Gastrocnemius medialis (tissue), 4 donors: ENCODE measurements around the gene TBRG4. TPM values are rescaled to one million over a fixed set of nuclear protein-coding genes. Genes with fewer than 3 reads are reported as not detected.

Experiments
- ATAC-seq, 2 donors: fragments of 150-250 bp; one replicate each; pipeline ENCODE4 v1.9.1; 2016
- DNase-seq, 2 donors: peaks; one replicate each; pipeline ENCODE4 v3.0.0-alpha.2; 2019
- H3K27ac ChIP-seq, 4 donors: fragments of 200-600 bp; sonication (generic); 1 replicate in 1 of 4; 2 replicates in 3 of 4; pipeline ENCODE4 v1.5.1; 2016 to 2018; ENCODE audit warnings: mild to moderate bottlenecking in 2 of 4, moderate library complexity in 1 of 4
- H3K27me3 ChIP-seq, 3 donors: fragments of 200-600 bp; sonication (generic) in 2 of 3; 1 replicate in 1 of 3; 2 replicates in 2 of 3; pipeline versions ENCODE4 v1.5.1 to v1.6.0; 2016 to 2019; ENCODE audit warnings: mild to moderate bottlenecking in 1 of 3, moderate library complexity in 1 of 3
- H3K36me3 ChIP-seq, 2 donors: fragments of 200-600 bp; sonication (generic) in 1 of 2; one replicate each; pipeline ENCODE4 v1.5.1; 2017 to 2018
- H3K4me1 ChIP-seq, 2 donors: fragments of 200-600 bp; sonication (generic) in 1 of 2; one replicate each; pipeline ENCODE4 v1.5.1; 2016 to 2017; ENCODE audit warnings: mild to moderate bottlenecking in 2 of 2
- H3K4me3 ChIP-seq, 4 donors: fragments of 200-600 bp; sonication (generic) in 3 of 4; 1 replicate in 1 of 4; 2 replicates in 3 of 4; pipeline ENCODE4 v1.5.1; 2016 to 2019; ENCODE audit warnings: mild to moderate bottlenecking in 2 of 4
- H3K9me3 ChIP-seq, 3 donors: fragments of 200-600 bp; sonication (generic) in 2 of 3; 1 replicate in 1 of 3; 2 replicates in 2 of 3; pipeline ENCODE4 v1.5.1; 2016 to 2019
- POLR2A ChIP-seq, 2 donors: fragments of 450-650 bp; IDR thresholded peaks; one replicate each; pipeline ENCODE4 v1.6.1; 2017; ENCODE audit warnings: antibody characterized with exemption in 2 of 2, mild to moderate bottlenecking in 2 of 2, moderate library complexity in 2 of 2
- in situ Hi-C, 4 donors: fragments of 200-750 bp; cut with MboI; loops; one replicate each; pipeline versions ENCODE4 v1.15.0 to v1.8.0; 2017; ENCODE audit warnings: low sequenced_read_pairs in 4 of 4
- intact Hi-C: fragments of 100-400 bp; cut with DNase I; formaldehyde crosslinking; loops from one replicate; pipeline ENCODE4 v1.15.1; 2023; ENCODE audit warnings: low total_unique reads
- total RNA-seq, 4 donors: library from RNA; depleted of rRNA; stranded (reverse); fragments of >200 nt; gene quantifications; one replicate each; pipeline versions ENCODE4 v1.1.0 to v1.2.3, GENCODE V29; 2016
- TF ChIP-seq, protein P1 (sequence below), 5 experiments: fragments of 450-650 bp in 3 of 5; fragments of 200-600 bp in 2 of 5; sonication (generic) in 2 of 5; IDR thresholded peaks in 4 of 5; conservative IDR thresholded peaks in 1 of 5; 1 replicate in 4 of 5; 2 replicates in 1 of 5; pipeline ENCODE4 v1.5.1; 2016 to 2019; ENCODE audit warnings: antibody characterized with exemption in 5 of 5, mild to moderate bottlenecking in 3 of 5, moderate library complexity in 3 of 5

The TBRG4 gene
- total RNA-seq, 4 donors from 2014 or later, result 74.3 to 105 (median 92.7) TPM

DNA sequence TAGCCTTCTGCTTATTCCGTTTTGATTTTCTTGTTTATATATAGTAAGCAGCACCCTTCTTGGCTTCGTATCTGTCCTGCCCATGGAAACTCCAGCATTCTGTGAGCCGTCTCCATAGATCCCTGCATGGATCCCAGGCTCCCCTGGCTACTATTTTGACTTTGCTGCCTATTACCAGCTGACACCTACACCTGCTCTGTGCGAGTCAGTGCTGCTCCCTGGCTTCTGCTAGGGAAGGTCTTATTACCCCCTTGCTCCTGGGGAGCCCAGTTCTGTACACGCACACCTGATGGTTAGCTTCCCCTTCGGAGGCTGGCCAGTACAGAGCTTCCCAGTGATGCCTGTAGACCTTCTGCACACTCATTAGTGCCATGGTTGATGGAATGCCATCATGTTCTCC lies 58.1 kb downstream of the TBRG4 start:
- H3K4me3 ChIP-seq, result no peak overlapping the region
- no peaks in the 10 kb centered on the region for H3K36me3 ChIP-seq
- in situ Hi-C loops (no loop called here), intact Hi-C loops (no loop called here)
- no peak for ATAC-seq
- no peaks in the 10 kb centered on the region for H3K9me3 ChIP-seq
- TF ChIP-seq, protein P1, sequence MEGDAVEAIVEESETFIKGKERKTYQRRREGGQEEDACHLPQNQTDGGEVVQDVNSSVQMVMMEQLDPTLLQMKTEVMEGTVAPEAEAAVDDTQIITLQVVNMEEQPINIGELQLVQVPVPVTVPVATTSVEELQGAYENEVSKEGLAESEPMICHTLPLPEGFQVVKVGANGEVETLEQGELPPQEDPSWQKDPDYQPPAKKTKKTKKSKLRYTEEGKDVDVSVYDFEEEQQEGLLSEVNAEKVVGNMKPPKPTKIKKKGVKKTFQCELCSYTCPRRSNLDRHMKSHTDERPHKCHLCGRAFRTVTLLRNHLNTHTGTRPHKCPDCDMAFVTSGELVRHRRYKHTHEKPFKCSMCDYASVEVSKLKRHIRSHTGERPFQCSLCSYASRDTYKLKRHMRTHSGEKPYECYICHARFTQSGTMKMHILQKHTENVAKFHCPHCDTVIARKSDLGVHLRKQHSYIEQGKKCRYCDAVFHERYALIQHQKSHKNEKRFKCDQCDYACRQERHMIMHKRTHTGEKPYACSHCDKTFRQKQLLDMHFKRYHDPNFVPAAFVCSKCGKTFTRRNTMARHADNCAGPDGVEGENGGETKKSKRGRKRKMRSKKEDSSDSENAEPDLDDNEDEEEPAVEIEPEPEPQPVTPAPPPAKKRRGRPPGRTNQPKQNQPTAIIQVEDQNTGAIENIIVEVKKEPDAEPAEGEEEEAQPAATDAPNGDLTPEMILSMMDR (IDR thresholded peaks at IDR 0.05 in 4 of 5, conservative IDR thresholded peaks at IDR 0.05 in 1 of 5), result no peak
- TF ChIP-seq POLR2A (IDR thresholded peaks at IDR 0.05), result no peak
- H3K4me1 ChIP-seq, result no peaks in the 10 kb centered on the region
- no peak overlapping the region for H3K27ac ChIP-seq
- H3K27me3 ChIP-seq, result no peaks in the 10 kb centered on the region
- no peak for DNase-seq

DNA sequence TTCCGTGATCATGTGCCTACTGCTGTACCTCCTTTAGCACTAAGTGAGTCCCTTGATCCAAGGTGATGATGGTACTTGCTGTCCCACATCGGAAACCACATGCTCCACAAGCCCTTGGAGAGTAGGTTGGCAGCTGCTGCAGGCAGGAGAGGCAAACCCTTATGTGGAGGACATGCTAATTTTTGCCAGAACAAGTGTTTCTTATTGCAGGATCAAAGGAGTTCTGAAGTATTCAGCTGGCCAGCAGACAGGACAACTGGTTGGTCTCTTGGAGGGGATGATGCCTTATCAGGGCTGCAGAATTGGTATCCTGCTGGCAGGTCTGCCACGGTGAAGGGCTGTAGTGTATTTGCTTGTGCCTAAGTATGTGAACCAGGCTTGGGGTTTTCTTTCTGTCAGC lies 59.5 kb downstream of the TBRG4 start:
- Histone ChIP-seq H3K36me3 (no peaks in the 10 kb centered on the region), H3K4me1 (no peaks in the 10 kb centered on the region), H3K9me3 (no peaks in the 10 kb centered on the region), H3K27me3 (no peaks in the 10 kb centered on the region), H3K27ac (no peak overlapping the region), H3K4me3 (no peak overlapping the region)
- DNase-seq (no peak), ATAC-seq (no peak)
- TF ChIP-seq POLR2A (IDR thresholded peaks at IDR 0.05), result no peak
- TF ChIP-seq, protein P1 (IDR thresholded peaks at IDR 0.05 in 4 of 5, conservative IDR thresholded peaks at IDR 0.05 in 1 of 5), result no peak
- in situ Hi-C loops, result no loop called here
- intact Hi-C loops, result no loop called here

DNA sequence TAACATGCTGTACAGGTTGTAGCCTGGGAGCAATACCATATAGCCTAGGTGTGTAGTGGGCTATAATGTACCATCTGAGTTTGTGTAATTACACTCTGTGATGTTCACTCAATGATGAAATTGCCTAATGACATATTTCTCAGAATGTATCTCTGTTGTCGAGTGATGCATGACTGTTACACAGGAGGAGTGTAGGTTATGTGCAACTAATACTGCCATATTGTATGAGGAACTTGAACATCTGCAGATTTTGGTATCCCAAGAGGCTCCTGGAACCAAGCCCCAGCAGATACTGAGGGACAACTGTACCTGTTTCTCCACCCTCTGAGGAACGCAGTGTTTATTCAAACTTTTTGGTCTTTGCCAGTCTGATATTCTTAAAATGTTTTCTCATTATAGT lies 61.3 kb downstream of the TBRG4 start:
- Histone ChIP-seq H3K27me3 (no peaks in the 10 kb centered on the region), H3K9me3 (no peaks in the 10 kb centered on the region), H3K27ac (no peak overlapping the region), H3K4me3 (no peak overlapping the region), H3K36me3 (no peaks in the 10 kb centered on the region), H3K4me1 (no peaks in the 10 kb centered on the region)
- no peak for TF ChIP-seq POLR2A (IDR thresholded peaks at IDR 0.05)
- TF ChIP-seq, protein P1 (IDR thresholded peaks at IDR 0.05 in 4 of 5, conservative IDR thresholded peaks at IDR 0.05 in 1 of 5), result no peak
- ATAC-seq, result no peak
- intact Hi-C loops (no loop called here), in situ Hi-C loops (no loop called here)
- no peak for DNase-seq

Other genes starting within 250 kb of the TBRG4 start
- 10 to 100 TPM; 13.0 to 18.7 (median 15.9) TPM for gene PURB, start 226.2 kb downstream of the TBRG4 start, total RNA-seq
- gene MYO1G, start 132.7 kb downstream of the TBRG4 start, total RNA-seq, result 1 to 10 TPM in 2 of 4 donors, under 1 TPM in 1, not detected in 1; 0.61 to 1.4 (median 1.3) TPM
- gene CCM2, start 111.5 kb downstream of the TBRG4 start, total RNA-seq, result 10 to 100 TPM; 37.7 to 61.8 (median 47.4) TPM
- gene NACAD, start 22.7 kb downstream of the TBRG4 start, total RNA-seq, result 1 to 10 TPM in 2 of 4 donors, under 1 TPM in 2; 0.46 to 1.5 (median 1.1) TPM
- 10 to 100 TPM in 3 of 4 donors, 1 to 10 TPM in 1; 9.6 to 39.3 (median 33.2) TPM for gene RAMP3, start 46.1 kb upstream of the TBRG4 start, total RNA-seq